ENCODE results near the gene DBP. TPM values are rescaled to one million over a fixed set of nuclear protein-coding genes. Genes with fewer than 3 reads are reported as not detected.

DBP gene
- total RNA-seq, 1 donor from 2014 or later, result 3.9 TPM

DNA sequence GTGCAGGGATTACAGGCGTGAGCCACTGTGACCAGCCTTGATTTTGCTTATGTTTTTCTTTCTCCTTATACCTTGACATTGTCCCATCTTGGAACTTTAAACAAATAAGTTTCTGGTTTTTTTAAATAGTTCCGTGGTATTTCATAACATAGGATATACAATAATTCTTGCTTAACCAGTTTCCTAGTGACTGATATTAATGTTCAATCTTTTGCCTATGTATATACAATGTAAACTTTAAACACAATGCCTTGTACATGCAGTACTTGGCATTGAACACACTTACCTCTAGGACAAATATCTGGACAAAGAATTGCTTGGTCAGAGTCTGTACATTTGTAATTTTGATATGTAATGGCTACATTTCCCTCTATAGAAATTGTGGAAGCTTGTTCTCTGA is 55.0 kb downstream of the DBP start:
- no peak overlapping the region for H3K27ac Mint-ChIP-seq (ENCODE audit: unreplicated experiment)

More for the DNA sequence above, 55.0 kb downstream of the DBP start:
- Mint-ChIP-seq H3K27me3 (ENCODE audit: low read depth) (peaks cover 2% of the 10 kb centered on the region), H3K4me1 (ENCODE audit: low read depth) (peaks cover 8% of the 10 kb centered on the region), H3K36me3 (ENCODE audit: low read depth) (no peaks in the 10 kb centered on the region), H3K9me3 (ENCODE audit: low read depth) (no peaks in the 10 kb centered on the region), H3K4me3 (ENCODE audit: unreplicated experiment) (no peak overlapping the region)
- no peak for DNase-seq (ENCODE audit: low spot score)
- TF ChIP-seq, protein P1, sequence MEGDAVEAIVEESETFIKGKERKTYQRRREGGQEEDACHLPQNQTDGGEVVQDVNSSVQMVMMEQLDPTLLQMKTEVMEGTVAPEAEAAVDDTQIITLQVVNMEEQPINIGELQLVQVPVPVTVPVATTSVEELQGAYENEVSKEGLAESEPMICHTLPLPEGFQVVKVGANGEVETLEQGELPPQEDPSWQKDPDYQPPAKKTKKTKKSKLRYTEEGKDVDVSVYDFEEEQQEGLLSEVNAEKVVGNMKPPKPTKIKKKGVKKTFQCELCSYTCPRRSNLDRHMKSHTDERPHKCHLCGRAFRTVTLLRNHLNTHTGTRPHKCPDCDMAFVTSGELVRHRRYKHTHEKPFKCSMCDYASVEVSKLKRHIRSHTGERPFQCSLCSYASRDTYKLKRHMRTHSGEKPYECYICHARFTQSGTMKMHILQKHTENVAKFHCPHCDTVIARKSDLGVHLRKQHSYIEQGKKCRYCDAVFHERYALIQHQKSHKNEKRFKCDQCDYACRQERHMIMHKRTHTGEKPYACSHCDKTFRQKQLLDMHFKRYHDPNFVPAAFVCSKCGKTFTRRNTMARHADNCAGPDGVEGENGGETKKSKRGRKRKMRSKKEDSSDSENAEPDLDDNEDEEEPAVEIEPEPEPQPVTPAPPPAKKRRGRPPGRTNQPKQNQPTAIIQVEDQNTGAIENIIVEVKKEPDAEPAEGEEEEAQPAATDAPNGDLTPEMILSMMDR (IDR thresholded peaks at IDR 0.05), result no peak

Other genes starting within 250 kb of the DBP start
- gene KDELR1, start 245.8 kb downstream of the DBP start, total RNA-seq, result 251 to 261 TPM (median 251 TPM) in 3 replicates
- 2.4 to 5.1 TPM (median 4.9 TPM) in 3 replicates for gene GRIN2D, start 243.7 kb downstream of the DBP start, total RNA-seq
- gene GRWD1, start 191.4 kb downstream of the DBP start, total RNA-seq, result 20.7 to 31.8 TPM (median 23.6 TPM) in 3 replicates
- gene KCNJ14, start 181.8 kb downstream of the DBP start, total RNA-seq, result 0.90 to 1.1 TPM (median 0.95 TPM) in 3 replicates
- gene CYTH2, start 168.0 kb downstream of the DBP start, total RNA-seq, result 68.7 to 76.7 TPM (median 69.9 TPM) in 3 replicates
- gene LMTK3, start 125.5 kb downstream of the DBP start, total RNA-seq, result 0.48 to 0.67 TPM (median 0.54 TPM) in 3 replicates
- 0.22 TPM in 1 of 3 replicates, not detected in the others for gene SULT2B1, start 85.2 kb downstream of the DBP start, total RNA-seq
- not detected in 3 replicates for gene SPACA4, start 30.6 kb downstream of the DBP start, total RNA-seq
- 0.38 to 0.77 TPM (median 0.67 TPM) in 3 replicates for gene FAM83E, start 22.3 kb downstream of the DBP start, total RNA-seq
- 727 to 753 TPM (median 751 TPM) in 3 replicates for gene RPL18, start 18.2 kb downstream of the DBP start, total RNA-seq
- 18.6 to 26.5 TPM (median 20.7 TPM) in 3 replicates for gene SPHK2, start 17.9 kb downstream of the DBP start, total RNA-seq
- gene CA11, start 8.8 kb upstream of the DBP start, total RNA-seq, result 8.1 to 14.1 TPM (median 9.1 TPM) in 3 replicates
- gene NTN5, start 35.6 kb upstream of the DBP start, total RNA-seq, result 0.97 to 1.1 TPM (median 1.1 TPM) in 3 replicates
- gene FUT2, start 58.6 kb upstream of the DBP start, total RNA-seq, result not detected in 3 replicates
- 1.6 to 2.9 TPM (median 1.7 TPM) in 3 replicates for gene MAMSTR, start 82.3 kb upstream of the DBP start, total RNA-seq
- 0.31 to 1.00 TPM (median 0.62 TPM) in 3 replicates for gene RASIP1, start 103.2 kb upstream of the DBP start, total RNA-seq
- gene IZUMO1, start 109.5 kb upstream of the DBP start, total RNA-seq, result not detected in 3 replicates
- gene FUT1, start 115.3 kb upstream of the DBP start, total RNA-seq, result 0.44 to 0.52 TPM in 2 of 3 replicates, not detected in the other
- gene FGF21, start 118.1 kb upstream of the DBP start, total RNA-seq, result not detected in 3 replicates
- gene BCAT2, start 173.7 kb upstream of the DBP start, total RNA-seq, result 30.9 to 42.2 TPM (median 41.4 TPM) in 3 replicates
- 11.4 to 13.6 TPM (median 13.5 TPM) in 3 replicates for gene HSD17B14, start 199.1 kb upstream of the DBP start, total RNA-seq
- gene PLEKHA4, start 231.2 kb upstream of the DBP start, total RNA-seq, result 16.8 to 34.3 TPM (median 19.6 TPM) in 3 replicates
- 42.1 to 106 TPM (median 104 TPM) in 3 replicates for gene PPP1R15A, start 235.0 kb upstream of the DBP start, total RNA-seq

Measured in chondrocyte (in vitro differentiated cells).